Measurements from ENCODE around the gene GDAP1L1. TPM values are rescaled to one million over a fixed set of nuclear protein-coding genes. Genes with fewer than 3 reads are reported as not detected.

Gene GDAP1L1
- total and polyA plus RNA-seq, 2 donors (not counting 3 experiments of a cell fraction or from before 2014, with no cell fraction given), result not detected

Other genes with a start within 250 kb of the GDAP1L1 start
- gene JPH2, start 60.1 kb upstream of the GDAP1L1 start, total RNA-seq, result not detected in 2 replicates
- not detected in 2 replicates for gene JPH2, start 60.1 kb upstream of the GDAP1L1 start, polyA plus RNA-seq
- gene OSER1, start 36.5 kb upstream of the GDAP1L1 start, total RNA-seq, result 28.8 and 30.8 TPM in 2 replicates
- gene OSER1, start 36.5 kb upstream of the GDAP1L1 start, polyA plus RNA-seq, result 35.8 and 36.0 TPM in 2 replicates
- gene FITM2, start 63.9 kb downstream of the GDAP1L1 start, total RNA-seq, result 6.8 and 7.7 TPM in 2 replicates
- gene FITM2, start 63.9 kb downstream of the GDAP1L1 start, polyA plus RNA-seq, result 4.1 and 4.4 TPM in 2 replicates
- not detected in 2 replicates for gene R3HDML, start 89.7 kb downstream of the GDAP1L1 start, total RNA-seq
- gene R3HDML, start 89.7 kb downstream of the GDAP1L1 start, polyA plus RNA-seq, result not detected in 2 replicates
- not detected in 2 replicates for gene HNF4A, start 108.4 kb downstream of the GDAP1L1 start, total RNA-seq
- gene HNF4A, start 108.4 kb downstream of the GDAP1L1 start, polyA plus RNA-seq, result not detected in 2 replicates
- 8.0 and 8.7 TPM in 2 replicates for gene TTPAL, start 228.6 kb downstream of the GDAP1L1 start, total RNA-seq
- 3.0 and 4.0 TPM in 2 replicates for gene TTPAL, start 228.6 kb downstream of the GDAP1L1 start, polyA plus RNA-seq